BLaER1 (cell line): ENCODE results near the gene KLRG1.

ENCODE experiments used
- H3K27ac ChIP-seq: shearing (Covaris generic); formaldehyde crosslinking; 2 replicates; pipeline ENCODE4 v1.8.1; 2022
- H3K27me3 ChIP-seq: shearing (Covaris generic); formaldehyde crosslinking; 2 replicates; pipeline ENCODE4 v1.8.1; 2022
- H3K36me3 ChIP-seq: shearing (Covaris generic); formaldehyde crosslinking; 2 replicates; pipeline ENCODE4 v1.8.1; 2022
- H3K4me1 ChIP-seq: shearing (Covaris generic); formaldehyde crosslinking; 2 replicates; pipeline ENCODE4 v1.8.1; 2022
- H3K4me2 ChIP-seq: shearing (Covaris generic); formaldehyde crosslinking; 2 replicates; pipeline ENCODE4 v1.8.1; 2022
- H3K4me3 ChIP-seq: shearing (Covaris generic); formaldehyde crosslinking; 2 replicates; pipeline ENCODE4 v1.8.1; 2022
- H3K9ac ChIP-seq: shearing (Covaris generic); formaldehyde crosslinking; 2 replicates; pipeline ENCODE4 v1.8.1; 2022
- H3K9me3 ChIP-seq: shearing (Covaris generic); formaldehyde crosslinking; 2 replicates; pipeline ENCODE4 v1.8.1; 2022
- H4K20me1 ChIP-seq: shearing (Covaris generic); formaldehyde crosslinking; 2 replicates; pipeline ENCODE4 v1.8.1; 2022
- Cebpa-rat ChIP-seq: shearing (Covaris generic); IDR thresholded peaks from 2 replicates; pipeline ENCODE4 v1.8.1; 2022

KLRG1 gene

GRCh38 chr12:9001233-9001632, 11.9 kb downstream of the KLRG1 start:
- Histone ChIP-seq H3K4me2 (no peak overlapping the region), H3K27ac (no peak overlapping the region), H3K27me3 (no peaks in the 10 kb centered on the region), H3K9me3 (0 out of 2 replicates have a peak, but pooled peaks cover 4% of the 10 kb centered on the region), H3K9ac (no peak overlapping the region), H3K36me3 (no peaks in the 10 kb centered on the region), H3K4me1 (no peaks in the 10 kb centered on the region), H4K20me1 (no peaks in the 10 kb centered on the region), H3K4me3 (no peak overlapping the region)
- no peak for TF ChIP-seq Cebpa-rat

DNA sequence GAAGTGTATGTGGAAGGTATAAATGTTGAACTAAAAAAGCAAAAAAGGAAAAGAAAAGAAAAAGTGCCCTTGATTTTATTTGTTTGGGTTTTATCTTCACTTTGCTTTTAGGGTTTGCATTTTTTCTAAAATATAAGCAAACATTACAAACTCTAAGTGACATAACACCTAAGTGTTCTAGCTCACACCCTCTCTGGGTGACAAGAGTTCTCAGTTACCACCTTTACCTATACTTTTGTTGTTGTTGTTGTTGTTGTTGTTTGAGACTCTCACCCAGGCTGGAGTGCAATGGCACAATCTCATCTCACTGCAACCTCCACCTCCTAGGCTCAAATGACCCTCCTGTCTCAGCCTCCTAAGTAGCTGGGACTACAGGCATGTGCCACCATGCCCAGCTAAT, 13.0 kb downstream of the KLRG1 start:
- no peak overlapping the region for H3K4me2 ChIP-seq
- H3K36me3 ChIP-seq = no peaks in the 10 kb centered on the region
- TF ChIP-seq Cebpa-rat = no peak
- H3K4me1 ChIP-seq = no peaks in the 10 kb centered on the region
- no peak overlapping the region for H3K27ac ChIP-seq
- no peaks in the 10 kb centered on the region for H4K20me1 ChIP-seq
- H3K9me3 ChIP-seq = 0 out of 2 replicates have a peak, but pooled peaks cover 4% of the 10 kb centered on the region
- H3K9ac ChIP-seq = no peak overlapping the region
- H3K27me3 ChIP-seq = no peaks in the 10 kb centered on the region
- no peak overlapping the region for H3K4me3 ChIP-seq

- no peak overlapping the region for H3K4me3 ChIP-seq
- no peaks in the 10 kb centered on the region for H4K20me1 ChIP-seq
- H3K9me3 ChIP-seq = peaks cover 10% of the 10 kb centered on the region; the same call in 1 of the 2 replicates
- no peaks in the 10 kb centered on the region for H3K4me1 ChIP-seq
- no peak overlapping the region for H3K27ac ChIP-seq
- no peak overlapping the region for H3K4me2 ChIP-seq
- no peaks in the 10 kb centered on the region for H3K27me3 ChIP-seq
- no peak for TF ChIP-seq Cebpa-rat
- H3K9ac ChIP-seq = no peak overlapping the region
- H3K36me3 ChIP-seq = no peaks in the 10 kb centered on the region
Observed at GRCh38 chr12:9022592-9022991, 33.2 kb downstream of the KLRG1 start.

GRCh38 chr12:9024512-9024911, 35.2 kb downstream of the KLRG1 start:
- Histone ChIP-seq H3K4me1 (no peaks in the 10 kb centered on the region), H3K9ac (no peak overlapping the region), H3K4me3 (no peak overlapping the region), H4K20me1 (no peaks in the 10 kb centered on the region), H3K4me2 (no peak overlapping the region), H3K9me3 (no peaks in the 10 kb centered on the region), H3K27ac (no peak overlapping the region), H3K27me3 (no peaks in the 10 kb centered on the region), H3K36me3 (no peaks in the 10 kb centered on the region)
- TF ChIP-seq Cebpa-rat = no peak

- no peaks in the 10 kb centered on the region for H3K27me3 ChIP-seq
- H3K4me1 ChIP-seq = no peaks in the 10 kb centered on the region
- no peak for TF ChIP-seq Cebpa-rat
Observed at GRCh38 chr12:9027161-9028059, 38.1 kb downstream of the KLRG1 start.

GRCh38 chr12:9030776-9031175, 41.4 kb downstream of the KLRG1 start:
- no peak overlapping the region for H3K4me2 ChIP-seq
- no peaks in the 10 kb centered on the region for H3K36me3 ChIP-seq
- H3K27ac ChIP-seq = no peak overlapping the region
- no peaks in the 10 kb centered on the region for H3K4me1 ChIP-seq
- H3K4me3 ChIP-seq = no peak overlapping the region
- no peak overlapping the region for H3K9ac ChIP-seq
- H3K9me3 ChIP-seq = no peaks in the 10 kb centered on the region
- H3K27me3 ChIP-seq = no peaks in the 10 kb centered on the region
- no peak for TF ChIP-seq Cebpa-rat
- no peaks in the 10 kb centered on the region for H4K20me1 ChIP-seq

More at GRCh38 chr12:9027161-9028059, 38.1 kb downstream of the KLRG1 start:
- H3K9ac ChIP-seq = no peak overlapping the region
- H3K27ac ChIP-seq = no peak overlapping the region
- no peaks in the 10 kb centered on the region for H4K20me1 ChIP-seq
- H3K36me3 ChIP-seq = no peaks in the 10 kb centered on the region
- no peak overlapping the region for H3K4me2 ChIP-seq
- no peaks in the 10 kb centered on the region for H3K9me3 ChIP-seq
- H3K4me3 ChIP-seq = no peak overlapping the region

DNA sequence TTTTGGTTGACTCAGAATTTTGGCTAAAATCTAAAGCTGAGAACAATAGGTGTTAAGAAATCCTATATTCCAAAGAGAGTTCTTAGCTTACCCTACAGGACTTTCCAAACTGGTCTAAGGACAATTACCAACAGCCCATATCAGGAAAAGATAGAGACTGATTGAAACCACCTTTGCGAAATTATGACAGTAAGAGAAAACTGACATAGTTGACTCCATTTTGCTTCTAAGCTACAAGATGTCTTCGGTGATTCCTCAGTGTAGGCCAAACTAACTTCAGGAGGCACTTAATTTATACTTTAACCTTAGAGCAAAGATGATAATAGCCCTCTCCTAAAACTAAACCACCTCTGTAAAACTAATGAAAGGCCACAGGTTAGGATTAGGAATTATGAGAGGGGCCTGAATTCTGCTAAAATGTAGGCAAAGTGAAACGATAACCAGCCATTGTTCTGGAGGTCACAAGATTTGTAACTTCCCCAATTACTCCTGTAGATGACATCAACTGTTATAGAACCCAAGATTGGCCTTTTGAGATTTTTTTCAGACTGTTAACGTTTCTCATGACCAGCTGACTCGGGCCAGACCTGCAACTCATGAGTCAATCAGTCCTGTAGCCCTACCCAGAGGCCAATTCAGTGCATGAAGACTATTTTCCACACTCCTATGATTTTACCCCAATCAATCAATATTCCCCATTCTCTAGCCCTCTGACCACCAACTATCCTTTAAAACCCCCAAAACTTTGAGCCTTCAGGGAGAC, 43.0 kb downstream of the KLRG1 start:
- Histone ChIP-seq H3K4me2 (no peak overlapping the region), H3K4me1 (no peaks in the 10 kb centered on the region), H4K20me1 (no peaks in the 10 kb centered on the region), H3K27me3 (no peaks in the 10 kb centered on the region), H3K36me3 (no peaks in the 10 kb centered on the region), H3K4me3 (no peak overlapping the region), H3K9me3 (no peaks in the 10 kb centered on the region), H3K27ac (no peak overlapping the region), H3K9ac (no peak overlapping the region)
- TF ChIP-seq Cebpa-rat = no peak

DNA sequence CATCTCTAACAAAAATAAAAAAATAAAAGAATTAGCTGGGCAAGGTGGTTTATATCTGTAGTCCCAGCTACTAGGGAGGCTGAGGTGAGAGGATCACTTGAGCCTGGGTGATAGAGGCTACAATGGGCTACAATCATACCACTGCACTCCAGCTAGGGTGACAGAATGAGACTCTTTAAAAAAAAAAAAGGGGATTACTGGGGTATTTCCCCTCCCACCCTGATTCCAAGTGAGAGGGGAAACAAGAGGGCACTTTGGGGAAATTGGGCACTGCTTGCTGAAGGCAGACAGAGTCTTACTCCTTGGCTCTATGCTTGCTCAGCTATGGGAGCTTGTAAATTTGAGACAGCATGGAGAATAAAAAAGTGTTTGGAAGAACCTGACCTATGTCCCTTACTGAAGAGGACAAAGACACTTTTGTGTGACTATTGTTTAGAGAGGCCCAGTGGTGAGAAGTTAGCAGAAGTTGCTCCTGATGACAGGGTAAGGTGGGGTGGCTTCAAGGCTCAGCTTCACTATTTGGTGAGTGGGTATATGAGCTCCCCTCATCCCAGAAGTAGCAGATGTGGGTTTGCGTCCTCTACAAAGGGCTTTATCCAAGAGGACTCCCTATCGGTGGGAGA, 44.0 kb downstream of the KLRG1 start:
- H3K4me3 ChIP-seq = no peak overlapping the region
- no peak overlapping the region for H3K4me2 ChIP-seq
- no peaks in the 10 kb centered on the region for H3K4me1 ChIP-seq
- TF ChIP-seq Cebpa-rat = no peak
- H3K9me3 ChIP-seq = no peaks in the 10 kb centered on the region
- H4K20me1 ChIP-seq = no peaks in the 10 kb centered on the region
- no peak overlapping the region for H3K9ac ChIP-seq
- H3K27ac ChIP-seq = no peak overlapping the region
- H3K36me3 ChIP-seq = no peaks in the 10 kb centered on the region
- no peaks in the 10 kb centered on the region for H3K27me3 ChIP-seq

GRCh38 chr12:9034095-9034494, 44.7 kb downstream of the KLRG1 start:
- Histone ChIP-seq H3K36me3 (no peaks in the 10 kb centered on the region), H4K20me1 (no peaks in the 10 kb centered on the region), H3K27me3 (no peaks in the 10 kb centered on the region), H3K9ac (no peak overlapping the region), H3K4me2 (no peak overlapping the region), H3K9me3 (no peaks in the 10 kb centered on the region), H3K4me1 (no peaks in the 10 kb centered on the region), H3K4me3 (no peak overlapping the region), H3K27ac (no peak overlapping the region)
- TF ChIP-seq Cebpa-rat = no peak

- Histone ChIP-seq H3K4me2 (no peak overlapping the region), H3K36me3 (no peaks in the 10 kb centered on the region), H3K9ac (no peak overlapping the region), H3K4me1 (no peaks in the 10 kb centered on the region), H3K9me3 (no peaks in the 10 kb centered on the region), H3K27ac (no peak overlapping the region), H3K27me3 (no peaks in the 10 kb centered on the region), H4K20me1 (no peaks in the 10 kb centered on the region), H3K4me3 (no peak overlapping the region)
- TF ChIP-seq Cebpa-rat = no peak
Observed at GRCh38 chr12:9036227-9036626, 46.9 kb downstream of the KLRG1 start.
